GM19467 (cell line): Measurements from ENCODE around the gene SLAIN1.
A peak's percentile ranks its signal among the peaks of the same experiment; 100 is the strongest.

Source experiments
- ATAC-seq: cut with Tn5 transposase; IDR thresholded peaks from one replicate; pipeline ENCODE4 v1.9.1; 2021; ENCODE audit warnings: mild to moderate bottlenecking, moderate library complexity; ENCODE audit not compliant: unreplicated experiment

The SLAIN1 gene

GRCh38 chr13:77703408-77703807 is 5.9 kb downstream of the SLAIN1 start:
- no peak for ATAC-seq

- ATAC-seq, result no peak
Observed at GRCh38 chr13:77714119-77714755, 16.8 kb downstream of the SLAIN1 start.

- ATAC-seq, result peak; percentile 54
Observed at GRCh38 chr13:77715233-77715891, 17.9 kb downstream of the SLAIN1 start.

GRCh38 chr13:77716692-77717091 is 19.2 kb downstream of the SLAIN1 start:
- ATAC-seq, result no peak

- ATAC-seq, result no peak
Observed at GRCh38 chr13:77717508-77717907, 20.0 kb downstream of the SLAIN1 start.

GRCh38 chr13:77719128-77719527 is 21.6 kb downstream of the SLAIN1 start:
- ATAC-seq, result no peak

- ATAC-seq, result no peak
Observed at GRCh38 chr13:77720988-77721387, 23.5 kb downstream of the SLAIN1 start.

- ATAC-seq, result peak; percentile 64
Observed at GRCh38 chr13:77724092-77724491, 26.6 kb downstream of the SLAIN1 start.

GRCh38 chr13:77725071-77725470 is 27.6 kb downstream of the SLAIN1 start:
- ATAC-seq, result no peak

- no peak for ATAC-seq
Observed at GRCh38 chr13:77728265-77729125, 31.0 kb downstream of the SLAIN1 start.

GRCh38 chr13:77729502-77730221 is 32.2 kb downstream of the SLAIN1 start:
- ATAC-seq, result peak; percentile 96

- no peak for ATAC-seq
Observed at GRCh38 chr13:77730572-77730971, 33.1 kb downstream of the SLAIN1 start.

- no peak for ATAC-seq
Observed at GRCh38 chr13:77732287-77732686, 34.8 kb downstream of the SLAIN1 start.

GRCh38 chr13:77733674-77734073 is 36.2 kb downstream of the SLAIN1 start:
- ATAC-seq, result no peak

GRCh38 chr13:77737583-77738200 is 40.2 kb downstream of the SLAIN1 start:
- ATAC-seq, result peak; percentile 68

GRCh38 chr13:77740097-77740735 is 42.7 kb downstream of the SLAIN1 start:
- no peak for ATAC-seq

GRCh38 chr13:77740931-77741596 is 43.6 kb downstream of the SLAIN1 start:
- ATAC-seq, result no peak

- no peak for ATAC-seq
Observed at GRCh38 chr13:77741597-77741972, 44.1 kb downstream of the SLAIN1 start.

- no peak for ATAC-seq
Observed at GRCh38 chr13:77742801-77743200, 45.3 kb downstream of the SLAIN1 start.

GRCh38 chr13:77745784-77746183 is 48.3 kb downstream of the SLAIN1 start:
- no peak for ATAC-seq
